ENCODE results near the gene ALDH1L2.
"Not testable (repeated sequence)": the region's sequence is repeated elsewhere in the genome, so short reads cannot be mapped to it uniquely, and the experiment has no call there.

The ALDH1L2 gene

GRCh38 chr12:104977688-104978087 lies 106.6 kb downstream of the ALDH1L2 start:
- DNase-seq (ENCODE audit: low read depth in 2 of 2) = not testable (repeated sequence)

GRCh38 chr12:104976703-104977102 lies 107.6 kb downstream of the ALDH1L2 start:
- no peak for DNase-seq (ENCODE audit: low read depth in 2 of 2)

- DNase-seq (ENCODE audit: low read depth in 2 of 2) = no peak
Measured at GRCh38 chr12:104975587-104976343, 108.5 kb downstream of the ALDH1L2 start.

- DNase-seq (ENCODE audit: low read depth in 2 of 2) = no peak
Measured at GRCh38 chr12:104974626-104975290, 109.5 kb downstream of the ALDH1L2 start.

- no peak for DNase-seq (ENCODE audit: low read depth in 2 of 2)
Measured at GRCh38 chr12:104973250-104973649, 111.0 kb downstream of the ALDH1L2 start.

- no peak for DNase-seq (ENCODE audit: low read depth in 2 of 2)
Measured at GRCh38 chr12:104971306-104971705, 113.0 kb downstream of the ALDH1L2 start.

Data from stimulated activated CD8-positive, alpha-beta memory T cell treated with anti-CD3 and anti-CD28 coated beads, Interleukin-7, amount 100 ng/mL, for 4 hours (primary cell).